Duodenal mucosa (tissue), 2 donors: ENCODE measurements around the gene TAF15.

Source experiments
- H3K27ac ChIP-seq: one replicate; pipeline ENCODE4 v1.7.0; 2013; ENCODE audit warnings: low read depth, low read length
- H3K27me3 ChIP-seq, 2 donors: one replicate each; pipeline ENCODE4 v1.7.0; 2013; ENCODE audit warnings: low read length in 2 of 2, control low read depth in 1 of 2; ENCODE audit not compliant: insufficient read depth in 2 of 2, control insufficient read depth in 1 of 2
- H3K36me3 ChIP-seq, 2 donors: one replicate each; pipeline ENCODE4 v1.7.0; 2013; ENCODE audit warnings: low read length in 2 of 2, control low read depth in 1 of 2; ENCODE audit not compliant: insufficient read depth in 2 of 2, control insufficient read depth in 1 of 2
- H3K4me1 ChIP-seq, 2 donors: one replicate each; pipeline ENCODE4 v1.7.0; 2013; ENCODE audit warnings: low read length in 2 of 2, control low read depth in 1 of 2; ENCODE audit not compliant: insufficient read depth in 2 of 2, control insufficient read depth in 1 of 2
- H3K4me3 ChIP-seq, 2 donors: one replicate each; pipeline ENCODE4 v1.7.0; 2013; ENCODE audit warnings: low read length in 2 of 2, low read depth in 1 of 2
- H3K9ac ChIP-seq, 2 donors: one replicate each; pipeline ENCODE4 v1.7.0; 2013; ENCODE audit warnings: low read length in 2 of 2, low read depth in 1 of 2
- H3K9me3 ChIP-seq, 2 donors: one replicate each; pipeline ENCODE4 v1.7.0; 2013; ENCODE audit warnings: low read length in 2 of 2, control low read depth in 1 of 2; ENCODE audit not compliant: control insufficient read depth in 1 of 2

TAF15 gene

DNA sequence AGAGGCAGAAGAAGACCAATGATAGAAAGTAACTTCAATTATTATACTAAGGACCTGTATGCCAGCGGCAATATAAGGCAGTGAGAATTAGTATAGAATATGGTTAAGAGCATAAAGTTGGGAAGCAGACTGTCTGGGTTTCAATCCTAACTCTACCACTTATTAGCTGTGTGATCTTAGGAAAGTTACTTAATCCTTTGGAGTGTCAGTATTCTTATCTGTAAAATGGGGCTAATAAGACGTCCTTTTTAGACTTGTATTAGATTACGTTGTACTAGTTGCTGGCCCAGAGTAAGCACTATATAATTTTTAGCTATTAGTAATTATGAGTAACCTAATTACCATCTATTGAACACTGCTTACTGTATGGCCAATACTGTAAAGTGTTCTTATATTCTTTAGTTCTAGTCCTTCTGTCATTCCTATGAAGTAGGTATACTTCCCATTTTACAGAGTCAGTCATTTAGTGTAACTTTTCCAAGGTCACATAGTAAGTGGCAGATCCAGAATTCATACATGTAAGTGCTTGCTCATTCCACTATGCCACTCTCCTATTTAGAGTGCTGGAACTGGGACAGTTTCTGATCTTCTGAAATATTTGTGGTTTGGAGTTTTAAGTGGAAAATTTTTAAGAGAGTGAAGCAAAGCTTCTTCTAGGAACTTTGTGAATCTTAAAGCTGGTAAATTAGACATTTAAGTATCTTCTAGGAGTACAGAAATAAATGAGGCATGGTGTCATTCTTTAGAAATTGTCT is 36.9 kb downstream of the TAF15 start:
- no peaks in the 10 kb centered on the region for H3K4me1 ChIP-seq
- no peak overlapping the region for H3K4me3 ChIP-seq
- no peaks in the 10 kb centered on the region for H3K27me3 ChIP-seq
- H3K36me3 ChIP-seq, result peaks cover 32 to 77% of the 10 kb centered on the region in 2 donors
- H3K9ac ChIP-seq, result no peak overlapping the region
- H3K9me3 ChIP-seq, result no peaks in the 10 kb centered on the region
- no peak overlapping the region for H3K27ac ChIP-seq

DNA sequence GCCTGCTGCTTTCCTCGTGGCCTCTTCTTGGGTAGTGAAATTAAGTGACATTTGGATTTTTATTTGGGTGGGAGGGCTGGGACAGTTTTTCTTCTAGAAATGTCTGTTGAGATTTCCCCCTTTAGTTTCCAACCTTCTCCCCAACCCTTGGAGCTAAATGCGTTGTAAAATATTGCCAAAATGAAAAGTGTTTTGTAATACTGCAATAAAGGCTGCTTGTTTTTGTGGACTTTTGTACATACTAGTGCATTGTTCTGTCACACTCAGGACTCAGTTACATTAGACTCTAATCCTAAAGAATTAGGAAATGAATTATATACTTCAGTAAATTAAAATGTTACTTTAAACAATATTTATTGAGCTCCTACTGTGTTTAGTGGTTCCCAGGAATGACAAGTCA is 37.7 kb downstream of the TAF15 start:
- Histone ChIP-seq H3K4me1 (no peaks in the 10 kb centered on the region), H3K4me3 (no peak overlapping the region), H3K27ac (no peak overlapping the region), H3K9ac (no peak overlapping the region), H3K36me3 (peaks cover 27 to 70% of the 10 kb centered on the region in 2 donors), H3K9me3 (no peaks in the 10 kb centered on the region), H3K27me3 (no peaks in the 10 kb centered on the region)

DNA sequence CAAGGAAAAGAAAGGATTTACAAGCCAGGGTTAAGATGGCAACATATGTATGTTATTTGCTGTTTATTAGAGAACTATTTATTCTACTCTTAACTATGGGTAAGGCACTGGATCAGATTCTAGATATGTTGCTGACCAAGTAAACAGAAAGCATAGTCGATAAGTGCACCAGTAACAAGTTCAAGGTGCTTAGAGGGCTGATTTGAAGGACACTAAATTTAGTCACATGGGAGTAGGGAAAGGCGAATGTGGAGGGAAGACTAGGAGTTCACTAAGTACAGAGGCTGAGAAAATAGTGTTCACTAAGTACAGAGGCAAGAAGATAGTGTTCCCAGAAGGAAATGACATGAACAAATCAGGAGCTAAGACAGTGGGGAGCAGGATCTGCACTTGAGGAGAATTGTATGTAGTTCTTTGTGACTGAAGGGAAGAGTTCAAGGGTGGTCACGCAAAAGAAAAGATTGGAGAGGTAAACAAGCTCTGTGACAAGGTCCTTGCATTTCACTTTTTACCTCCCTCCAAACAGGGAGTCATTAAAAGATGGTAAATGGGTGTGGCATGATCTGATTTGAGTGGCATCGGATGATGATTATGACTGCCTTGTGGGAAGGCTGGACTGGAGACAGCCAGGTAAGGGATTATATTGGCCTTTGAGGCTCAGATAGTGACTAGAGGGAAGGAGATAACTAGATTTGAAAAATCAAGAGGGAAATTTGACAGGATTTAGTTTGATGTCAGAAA is 38.5 kb downstream of the TAF15 start:
- no peak overlapping the region for H3K27ac ChIP-seq
- H3K9me3 ChIP-seq, result no peaks in the 10 kb centered on the region
- H3K4me3 ChIP-seq, result no peak overlapping the region
- no peak overlapping the region for H3K9ac ChIP-seq
- no peaks in the 10 kb centered on the region for H3K4me1 ChIP-seq
- H3K36me3 ChIP-seq, result peaks cover 22 to 62% of the 10 kb centered on the region in 2 donors
- no peaks in the 10 kb centered on the region for H3K27me3 ChIP-seq

DNA sequence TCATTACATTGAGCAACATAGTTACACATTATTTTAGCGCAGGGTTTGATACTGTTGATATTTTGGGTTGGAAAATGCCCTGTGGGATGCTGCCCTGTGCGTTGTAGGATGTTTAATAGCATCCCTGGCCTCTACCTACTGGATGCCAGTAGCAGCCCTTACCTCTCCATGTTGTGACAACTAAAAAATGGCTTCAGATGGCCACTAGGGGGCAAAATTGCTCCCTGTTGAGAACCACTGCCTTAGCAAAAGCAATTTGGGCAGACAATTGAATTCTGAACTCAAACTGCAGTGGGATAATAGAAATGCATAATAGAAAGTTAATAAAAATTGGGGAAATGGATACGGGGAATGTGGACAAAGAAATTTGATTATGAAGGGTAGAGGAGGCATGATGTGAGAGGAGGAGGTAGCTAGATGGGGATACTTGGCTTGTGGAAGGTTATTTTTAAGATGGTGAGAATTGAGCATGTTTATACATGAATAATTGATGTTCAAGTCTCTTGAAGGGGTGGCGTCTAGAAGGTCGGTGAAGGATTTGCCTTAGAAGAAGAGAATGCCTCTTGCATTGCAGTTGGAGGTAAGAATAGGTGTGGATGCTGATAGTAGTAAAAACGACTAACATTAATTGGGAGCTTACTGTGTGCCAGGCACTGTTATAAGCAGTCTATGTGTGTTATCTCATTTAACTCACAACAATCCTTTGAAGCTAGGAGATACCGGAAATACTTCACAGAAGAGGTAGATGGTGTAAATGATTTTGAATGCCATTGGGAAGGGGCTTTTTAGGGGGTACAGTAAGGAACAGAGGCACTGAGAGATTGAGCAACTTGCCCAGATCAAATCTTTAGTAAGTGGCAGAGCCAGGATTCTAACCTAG is 40.4 kb downstream of the TAF15 start:
- H3K9me3 ChIP-seq, result no peaks in the 10 kb centered on the region
- H3K27ac ChIP-seq, result no peak overlapping the region
- no peak overlapping the region for H3K9ac ChIP-seq
- H3K27me3 ChIP-seq, result no peaks in the 10 kb centered on the region
- no peaks in the 10 kb centered on the region for H3K4me1 ChIP-seq
- peaks cover 13 to 44% of the 10 kb centered on the region in 2 donors for H3K36me3 ChIP-seq
- no peak overlapping the region for H3K4me3 ChIP-seq

DNA sequence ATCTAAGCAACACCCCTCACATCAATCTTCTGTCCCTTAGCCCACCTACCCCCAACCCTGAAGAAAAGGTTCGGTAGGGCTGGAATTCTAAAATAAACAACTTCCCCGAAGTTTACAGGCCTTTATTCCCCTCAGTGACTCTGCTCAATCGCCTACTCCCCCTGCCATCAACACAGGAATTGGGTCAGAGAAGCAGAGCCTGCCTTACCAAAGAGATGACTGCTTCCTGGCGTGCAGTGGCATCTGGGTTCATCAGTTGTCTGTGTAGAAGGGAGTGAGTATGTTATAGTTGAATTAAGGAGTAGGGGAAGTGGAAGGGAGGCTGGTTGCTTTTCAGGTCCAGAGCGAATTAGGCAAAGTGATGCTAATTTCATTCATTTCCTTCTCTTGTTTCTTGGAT is 46.7 kb downstream of the TAF15 start:
- H3K27me3 ChIP-seq, result no peaks in the 10 kb centered on the region
- no peaks in the 10 kb centered on the region for H3K4me1 ChIP-seq
- H3K36me3 ChIP-seq, result no peaks in the 10 kb centered on the region
- H3K9me3 ChIP-seq, result no peaks in the 10 kb centered on the region
- H3K27ac ChIP-seq, result no peak overlapping the region
- H3K9ac ChIP-seq, result no peak overlapping the region
- H3K4me3 ChIP-seq, result no peak overlapping the region

DNA sequence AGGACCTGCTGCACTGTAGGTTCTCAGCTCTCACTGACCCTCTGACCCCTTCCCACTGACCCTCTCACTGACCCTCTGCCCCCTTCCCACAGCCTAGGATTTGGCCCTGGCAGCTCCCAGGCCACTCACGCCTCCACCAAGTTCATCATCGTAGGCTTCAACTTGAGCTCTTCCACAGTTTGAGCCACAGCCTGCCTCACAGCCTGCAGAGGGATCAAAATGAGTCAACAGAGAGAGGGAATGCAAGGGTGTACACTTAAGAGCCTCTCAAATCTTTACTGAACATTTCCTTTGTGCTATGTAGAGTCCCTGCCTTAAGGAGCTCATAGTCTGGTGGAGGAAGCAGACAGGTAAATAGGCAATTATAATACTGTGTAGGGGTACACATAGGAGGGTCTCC is 47.3 kb downstream of the TAF15 start:
- no peaks in the 10 kb centered on the region for H3K36me3 ChIP-seq
- no peaks in the 10 kb centered on the region for H3K4me1 ChIP-seq
- no peak overlapping the region for H3K9ac ChIP-seq
- H3K9me3 ChIP-seq, result no peaks in the 10 kb centered on the region
- no peak overlapping the region for H3K4me3 ChIP-seq
- H3K27ac ChIP-seq, result no peak overlapping the region
- no peaks in the 10 kb centered on the region for H3K27me3 ChIP-seq

DNA sequence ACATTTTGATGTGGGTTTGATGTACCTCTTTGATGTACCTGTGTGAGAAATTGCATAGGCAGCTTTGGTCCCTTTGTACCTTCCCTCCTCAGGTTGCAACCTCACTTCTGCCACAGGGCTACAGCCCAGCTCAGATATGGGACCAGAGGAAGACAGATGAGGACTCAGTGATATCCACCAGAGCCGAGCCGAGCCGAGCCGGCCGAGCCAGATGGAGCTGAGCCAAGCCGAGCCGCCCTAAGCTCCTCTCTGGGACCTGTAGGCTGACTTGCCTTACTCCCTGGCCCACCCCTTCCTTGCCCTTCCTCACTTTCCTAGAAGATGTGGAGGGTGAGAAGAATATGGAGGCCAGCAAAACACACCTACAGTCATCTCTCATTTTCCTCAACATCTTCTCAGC is 55.6 kb downstream of the TAF15 start:
- Histone ChIP-seq H3K9ac (no peak overlapping the region), H3K27ac (no peak overlapping the region), H3K36me3 (no peaks in the 10 kb centered on the region), H3K9me3 (no peaks in the 10 kb centered on the region), H3K4me3 (no peak overlapping the region), H3K4me1 (no peaks in the 10 kb centered on the region), H3K27me3 (no peaks in the 10 kb centered on the region)

DNA sequence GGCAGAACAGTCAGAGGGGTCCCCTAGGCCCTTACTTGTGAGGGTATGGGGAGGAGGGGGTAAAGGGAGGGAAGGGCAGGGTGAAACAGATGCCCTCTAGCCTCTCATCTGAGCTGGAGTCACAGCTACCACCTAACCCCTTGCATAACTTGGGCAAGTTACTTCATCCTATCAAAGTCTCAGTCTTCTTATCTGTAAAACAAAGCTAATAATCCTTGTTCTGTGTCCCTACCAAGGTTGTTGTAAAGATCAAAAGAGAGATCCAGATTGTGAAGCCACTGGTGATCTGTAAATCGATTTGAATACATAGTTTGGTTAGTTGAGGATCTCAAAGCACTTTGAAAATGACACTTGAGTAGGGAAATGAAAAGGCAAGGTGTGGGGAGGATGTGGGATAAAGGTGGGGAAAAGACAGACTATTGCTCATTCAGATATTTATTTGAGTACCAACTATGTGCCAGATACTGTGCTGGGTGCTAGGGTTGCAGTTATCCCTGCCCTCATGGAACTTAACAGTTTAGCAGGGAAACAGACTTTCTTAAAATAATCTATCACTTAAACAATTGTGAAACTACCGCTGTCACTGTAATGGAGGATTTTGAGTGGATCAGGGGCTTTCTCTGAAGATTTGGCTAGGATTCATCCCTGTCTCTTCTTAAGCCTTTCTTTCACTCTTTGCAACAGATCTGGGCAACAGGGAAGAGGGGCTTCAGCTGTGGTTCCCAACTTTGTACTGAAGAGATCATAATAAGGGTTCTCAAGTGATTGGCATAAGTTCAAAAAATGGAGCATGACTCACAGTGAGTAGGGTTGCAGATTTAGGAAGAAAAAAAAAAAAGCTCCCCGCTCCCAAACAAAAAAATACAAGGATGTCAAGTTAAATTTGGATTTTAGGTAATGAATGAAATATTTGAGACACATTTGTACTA is 56.4 kb downstream of the TAF15 start:
- H3K9me3 ChIP-seq, result no peaks in the 10 kb centered on the region
- H3K4me1 ChIP-seq, result no peaks in the 10 kb centered on the region
- no peak overlapping the region for H3K9ac ChIP-seq
- H3K4me3 ChIP-seq, result no peak overlapping the region
- H3K27me3 ChIP-seq, result no peaks in the 10 kb centered on the region
- H3K27ac ChIP-seq, result no peak overlapping the region
- H3K36me3 ChIP-seq, result no peaks in the 10 kb centered on the region

DNA sequence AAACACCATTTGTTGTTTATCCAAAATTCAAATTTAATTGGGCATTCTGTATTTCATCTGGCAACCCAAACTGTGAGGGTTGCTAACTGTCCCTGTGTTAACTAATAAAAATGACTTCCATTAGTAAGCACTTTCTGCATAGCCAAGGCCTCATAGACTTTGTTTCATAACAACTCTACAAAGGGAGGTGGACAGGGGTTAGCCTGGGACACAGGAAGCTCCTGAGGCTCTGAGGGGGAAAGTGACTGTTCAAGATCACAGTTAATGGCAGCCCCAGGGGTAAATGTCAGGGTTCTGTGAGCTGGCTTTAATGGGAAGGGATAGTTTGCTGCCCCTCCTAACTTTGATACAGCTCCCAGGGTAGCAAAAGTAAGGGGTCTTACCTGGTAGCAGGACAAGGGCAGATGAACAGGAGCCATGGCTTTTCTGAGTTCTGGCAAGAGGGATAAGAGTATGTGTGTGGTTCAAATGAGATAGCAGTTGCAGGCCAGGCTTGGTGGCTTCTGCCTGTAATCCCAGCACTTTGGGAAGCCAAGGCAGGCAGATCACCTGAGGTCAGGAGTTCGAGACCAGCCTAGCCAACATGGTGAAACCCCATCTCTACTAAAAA is 57.2 kb downstream of the TAF15 start:
- Histone ChIP-seq H3K27ac (no peak overlapping the region), H3K9me3 (no peaks in the 10 kb centered on the region), H3K4me1 (no peaks in the 10 kb centered on the region), H3K4me3 (no peak overlapping the region), H3K9ac (no peak overlapping the region), H3K27me3 (no peaks in the 10 kb centered on the region), H3K36me3 (no peaks in the 10 kb centered on the region)
